Activated T-helper 17 cell treated with anti-CD3 and anti-CD28 coated beads, Interleukin-2, amount 50 U/mL, for 72 hours (primary cell): ENCODE results near the gene MRPL30. TPM values are rescaled to one million over a fixed set of nuclear protein-coding genes. Genes with fewer than 3 reads are reported as not detected.
A peak's percentile ranks its signal among the peaks of the same experiment; 100 is the strongest.
"Not testable (repeated sequence)": the region's sequence is repeated elsewhere in the genome, so short reads cannot be mapped to it uniquely, and the experiment has no call there.

Experiments used
- ATAC-seq: fragments of 150-1000 bp; cut with Tn5 transposase; replicated peaks from 2 replicates; pipeline ENCODE4 v1.10.0; 2021; ENCODE audit warnings: mild to moderate bottlenecking, moderate library complexity
- H3K27ac Mint-ChIP-seq: one replicate; pipeline ENCODE4 v1.8.0; 2022; ENCODE audit warnings: mixed read lengths
- H3K27me3 Mint-ChIP-seq: one replicate; pipeline ENCODE4 v1.8.0; 2022; ENCODE audit warnings: mixed read lengths
- H3K36me3 Mint-ChIP-seq: one replicate; pipeline ENCODE4 v1.8.0; 2022; ENCODE audit warnings: low read depth, mild to moderate bottlenecking, mixed read lengths
- H3K4me1 Mint-ChIP-seq: one replicate; pipeline ENCODE4 v1.8.0; 2022; ENCODE audit warnings: mixed read lengths
- H3K4me3 Mint-ChIP-seq: one replicate; pipeline ENCODE4 v1.8.0; 2022; ENCODE audit warnings: mild to moderate bottlenecking, mixed read lengths
- H3K9me3 Mint-ChIP-seq: one replicate; pipeline ENCODE4 v1.8.0; 2022; ENCODE audit warnings: mixed read lengths
- total RNA-seq, 2 donors: library from RNA; stranded (reverse); gene quantifications; one replicate each; pipeline ENCODE4 v1.2.3, GENCODE V29; 2022

MRPL30 gene
- total RNA-seq, 2 donors from 2014 or later, result 25.7 to 26.0 TPM

GRCh38 chr2:99159594-99159993, 21.4 kb upstream of the MRPL30 start:
- Mint-ChIP-seq H3K4me3 (no peak overlapping the region), H3K4me1 (peaks cover 10% of the 10 kb centered on the region), H3K36me3 (peaks cover 56% of the 10 kb centered on the region), H3K9me3 (no peaks in the 10 kb centered on the region), H3K27me3 (no peaks in the 10 kb centered on the region), H3K27ac (peak overlapping the region; percentile 62)
- ATAC-seq, result no peak

GRCh38 chr2:99166218-99166617, 14.8 kb upstream of the MRPL30 start:
- H3K4me1 Mint-ChIP-seq, result no peaks in the 10 kb centered on the region
- peak overlapping the region; percentile 5 for H3K27ac Mint-ChIP-seq
- H3K36me3 Mint-ChIP-seq, result peaks cover 96% of the 10 kb centered on the region
- H3K4me3 Mint-ChIP-seq, result no peak overlapping the region
- no peaks in the 10 kb centered on the region for H3K27me3 Mint-ChIP-seq
- no peaks in the 10 kb centered on the region for H3K9me3 Mint-ChIP-seq
- peak; percentile 59 for ATAC-seq

- peaks cover 99% of the 10 kb centered on the region for H3K36me3 Mint-ChIP-seq
Observed at GRCh38 chr2:99169534-99169933, 11.4 kb upstream of the MRPL30 start.

GRCh38 chr2:99171377-99172140, 9.4 kb upstream of the MRPL30 start:
- Mint-ChIP-seq H3K9me3 (no peaks in the 10 kb centered on the region), H3K27ac (peak overlapping the region; percentile 36), H3K4me3 (no peak overlapping the region), H3K27me3 (no peaks in the 10 kb centered on the region), H3K36me3 (peaks cover 96% of the 10 kb centered on the region), H3K4me1 (peaks cover 20% of the 10 kb centered on the region)
- ATAC-seq, result peak; percentile 23

More at GRCh38 chr2:99169534-99169933, 11.4 kb upstream of the MRPL30 start:
- no peaks in the 10 kb centered on the region for H3K9me3 Mint-ChIP-seq
- no peak overlapping the region for H3K4me3 Mint-ChIP-seq
- H3K27ac Mint-ChIP-seq, result peak overlapping the region; percentile 46
- peaks cover 10% of the 10 kb centered on the region for H3K4me1 Mint-ChIP-seq
- peak; percentile 45 for ATAC-seq
- no peaks in the 10 kb centered on the region for H3K27me3 Mint-ChIP-seq

GRCh38 chr2:99181624-99182000, 628 bp downstream of the MRPL30 start:
- Mint-ChIP-seq H3K4me1 (peaks cover 30% of the 10 kb centered on the region), H3K9me3 (no peaks in the 10 kb centered on the region), H3K27ac (peak overlapping the region; percentile 98), H3K36me3 (peaks cover 39% of the 10 kb centered on the region), H3K4me3 (peak overlapping the region; percentile 97), H3K27me3 (no peaks in the 10 kb centered on the region)
- ATAC-seq, result no peak

GRCh38 chr2:99183025-99183424, 2.0 kb downstream of the MRPL30 start:
- Mint-ChIP-seq H3K4me1 (peaks cover 20% of the 10 kb centered on the region), H3K27me3 (no peaks in the 10 kb centered on the region), H3K27ac (no peak overlapping the region), H3K4me3 (no peak overlapping the region), H3K9me3 (no peaks in the 10 kb centered on the region), H3K36me3 (peaks cover 40% of the 10 kb centered on the region)
- no peak for ATAC-seq

- no peak overlapping the region for H3K27ac Mint-ChIP-seq
- H3K9me3 Mint-ChIP-seq, result no peaks in the 10 kb centered on the region
- H3K36me3 Mint-ChIP-seq, result peaks cover 45% of the 10 kb centered on the region
- no peak overlapping the region for H3K4me3 Mint-ChIP-seq
- no peak for ATAC-seq
- H3K27me3 Mint-ChIP-seq, result no peaks in the 10 kb centered on the region
- peaks cover 9% of the 10 kb centered on the region for H3K4me1 Mint-ChIP-seq
Observed at GRCh38 chr2:99184811-99185210, 3.8 kb downstream of the MRPL30 start.

- Mint-ChIP-seq H3K36me3 (peaks cover 57% of the 10 kb centered on the region), H3K9me3 (no peaks in the 10 kb centered on the region), H3K4me3 (no peak overlapping the region), H3K27ac (peak overlapping the region; percentile 37), H3K4me1 (peaks cover 6% of the 10 kb centered on the region), H3K27me3 (no peaks in the 10 kb centered on the region)
- no peak for ATAC-seq
Observed at GRCh38 chr2:99187011-99187410, 6.0 kb downstream of the MRPL30 start.

GRCh38 chr2:99188357-99188756, 7.4 kb downstream of the MRPL30 start:
- no peaks in the 10 kb centered on the region for H3K9me3 Mint-ChIP-seq
- H3K27me3 Mint-ChIP-seq, result no peaks in the 10 kb centered on the region
- H3K27ac Mint-ChIP-seq, result no peak overlapping the region
- no peak overlapping the region for H3K4me3 Mint-ChIP-seq
- peaks cover 69% of the 10 kb centered on the region for H3K36me3 Mint-ChIP-seq
- ATAC-seq, result peak; percentile 54
- no peaks in the 10 kb centered on the region for H3K4me1 Mint-ChIP-seq

GRCh38 chr2:99190548-99190947, 9.6 kb downstream of the MRPL30 start:
- Mint-ChIP-seq H3K27me3 (no peaks in the 10 kb centered on the region), H3K9me3 (no peaks in the 10 kb centered on the region), H3K36me3 (peaks cover 83% of the 10 kb centered on the region), H3K27ac (no peak overlapping the region), H3K4me3 (no peak overlapping the region), H3K4me1 (no peaks in the 10 kb centered on the region)
- ATAC-seq, result no peak

- peaks cover 90% of the 10 kb centered on the region for H3K36me3 Mint-ChIP-seq
- peak overlapping the region; percentile 5 for H3K27ac Mint-ChIP-seq
Observed at GRCh38 chr2:99192364-99192763, 11.4 kb downstream of the MRPL30 start.

GRCh38 chr2:99198103-99198841, 17.3 kb downstream of the MRPL30 start:
- Mint-ChIP-seq H3K4me3 (no peak overlapping the region), H3K36me3 (peaks cover 46% of the 10 kb centered on the region), H3K27me3 (no peaks in the 10 kb centered on the region), H3K27ac (no peak overlapping the region), H3K9me3 (no peaks in the 10 kb centered on the region), H3K4me1 (no peaks in the 10 kb centered on the region)
- ATAC-seq, result no peak

More at GRCh38 chr2:99192364-99192763, 11.4 kb downstream of the MRPL30 start:
- H3K4me3 Mint-ChIP-seq, ATAC-seq, H3K9me3 Mint-ChIP-seq, H3K27me3 Mint-ChIP-seq, H3K4me1 Mint-ChIP-seq: not testable (repeated sequence)

GRCh38 chr2:99200076-99200800, 19.3 kb downstream of the MRPL30 start:
- peaks cover 35% of the 10 kb centered on the region for H3K36me3 Mint-ChIP-seq
- H3K9me3 Mint-ChIP-seq, result no peaks in the 10 kb centered on the region
- no peaks in the 10 kb centered on the region for H3K4me1 Mint-ChIP-seq
- H3K4me3 Mint-ChIP-seq, result no peak overlapping the region
- ATAC-seq, result no peak
- H3K27me3 Mint-ChIP-seq, result no peaks in the 10 kb centered on the region
- no peak overlapping the region for H3K27ac Mint-ChIP-seq

GRCh38 chr2:99201959-99202678, 21.1 kb downstream of the MRPL30 start:
- Mint-ChIP-seq H3K4me3 (no peak overlapping the region), H3K4me1 (no peaks in the 10 kb centered on the region), H3K27me3 (no peaks in the 10 kb centered on the region), H3K27ac (peak overlapping the region; percentile 8), H3K36me3 (peaks cover 16% of the 10 kb centered on the region), H3K9me3 (no peaks in the 10 kb centered on the region)
- ATAC-seq, result no peak
